GM19395 (cell line): Measurements from ENCODE around the gene ELL.

Source experiments
- ATAC-seq: cut with Tn5 transposase; IDR thresholded peaks from one replicate; pipeline ENCODE4 v1.9.1; 2021; ENCODE audit warnings: mild to moderate bottlenecking, moderate library complexity; ENCODE audit not compliant: unreplicated experiment

Gene ELL

DNA sequence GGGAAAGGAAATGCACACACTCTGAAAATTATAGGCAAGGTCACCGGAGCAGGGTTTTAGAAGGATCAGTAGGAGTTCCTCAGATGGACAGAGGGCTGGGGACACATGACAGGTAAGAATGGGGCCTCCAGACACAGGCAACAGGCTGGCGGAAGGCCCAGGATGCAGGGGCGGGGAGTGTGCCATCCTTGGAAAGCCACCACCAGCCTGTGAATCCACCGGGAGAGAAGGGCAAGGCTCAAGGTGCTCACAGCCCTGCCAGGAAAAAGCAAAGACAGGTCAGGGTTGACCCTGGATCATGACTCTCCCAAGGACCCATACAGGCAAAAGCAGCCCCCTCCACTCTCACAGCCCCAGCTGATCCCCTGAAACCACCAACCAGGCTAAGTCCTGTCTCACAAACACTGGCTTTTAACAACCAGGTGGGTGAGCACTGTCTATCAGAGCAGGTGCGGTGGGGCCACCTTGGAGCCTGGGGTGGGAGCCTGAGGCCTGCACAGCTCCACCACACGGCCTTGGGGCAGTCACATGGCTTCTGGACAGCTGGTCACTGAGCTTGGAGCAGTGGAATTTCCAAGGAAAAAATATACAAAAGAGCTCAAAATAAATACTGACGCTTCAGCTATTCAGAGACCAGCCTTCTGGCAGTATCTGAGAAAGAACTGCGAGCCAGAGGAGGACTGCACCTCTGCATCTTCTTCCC, 48.7 kb downstream of the ELL start:
- ATAC-seq, result no peak

DNA sequence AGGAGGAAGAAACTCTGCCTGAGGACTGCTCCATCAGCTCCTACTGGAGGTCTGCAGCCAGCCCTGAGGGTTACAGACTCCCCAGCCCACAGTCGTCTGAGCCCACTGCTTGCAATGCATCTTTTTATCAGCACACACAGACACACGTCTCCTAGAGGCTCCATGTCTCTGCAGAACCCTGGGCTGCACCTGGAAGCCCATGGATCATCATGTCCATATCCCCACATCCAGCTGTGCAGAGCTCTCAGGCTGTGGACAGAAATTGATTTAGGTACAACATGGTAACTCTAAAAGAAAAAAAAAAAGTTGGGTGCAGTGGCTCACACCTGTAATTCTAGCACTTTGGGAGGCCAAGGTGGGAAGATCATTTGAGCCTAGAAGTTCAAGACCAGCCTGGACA, 51.1 kb downstream of the ELL start:
- no peak for ATAC-seq

GRCh38 chr19:18469069-18469846, 52.6 kb downstream of the ELL start:
- ATAC-seq, result no peak

- ATAC-seq, result no peak
These were observed 53.4 kb downstream of the ELL start for GRCh38 chr19:18468517-18468916.

GRCh38 chr19:18467978-18468377, 53.9 kb downstream of the ELL start:
- ATAC-seq, result no peak

DNA sequence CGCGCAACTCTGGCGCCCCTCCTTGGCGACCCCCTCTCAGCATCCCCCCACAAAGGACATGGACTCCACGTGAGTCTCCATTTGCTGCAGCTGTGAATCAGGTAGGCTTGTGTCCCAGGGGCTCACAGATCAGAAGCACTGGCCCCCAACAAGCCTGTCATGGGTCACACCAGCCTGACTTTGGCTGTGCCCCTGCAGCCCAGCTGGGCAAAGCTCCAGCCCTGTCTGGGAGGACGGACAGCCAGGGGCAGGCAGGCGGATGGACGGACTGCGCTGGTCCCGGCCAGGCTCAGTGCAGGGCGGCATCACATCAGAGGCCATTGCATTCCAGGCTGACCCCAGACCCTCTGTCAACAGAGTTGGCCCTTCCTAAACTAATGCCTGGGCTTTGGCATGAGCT, 55.5 kb downstream of the ELL start:
- ATAC-seq, result no peak

DNA sequence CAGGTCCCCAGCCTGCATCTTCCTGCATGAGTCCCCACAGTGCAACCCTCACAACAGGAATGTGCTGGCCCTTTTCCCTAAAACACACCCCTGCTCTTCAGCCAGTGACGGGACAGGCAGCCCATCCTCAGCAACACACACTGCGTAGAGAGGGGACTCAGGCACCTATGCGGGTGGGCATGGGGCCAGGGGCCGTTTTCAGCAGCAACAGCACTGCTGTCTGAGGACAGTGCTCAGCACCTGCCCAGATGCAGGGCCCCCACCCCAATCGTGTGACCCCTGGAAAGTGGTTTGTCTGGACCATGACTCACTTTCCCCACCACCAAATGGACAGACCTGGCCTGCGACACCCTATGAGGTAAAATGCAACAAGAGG, 55.9 kb downstream of the ELL start:
- no peak for ATAC-seq

DNA sequence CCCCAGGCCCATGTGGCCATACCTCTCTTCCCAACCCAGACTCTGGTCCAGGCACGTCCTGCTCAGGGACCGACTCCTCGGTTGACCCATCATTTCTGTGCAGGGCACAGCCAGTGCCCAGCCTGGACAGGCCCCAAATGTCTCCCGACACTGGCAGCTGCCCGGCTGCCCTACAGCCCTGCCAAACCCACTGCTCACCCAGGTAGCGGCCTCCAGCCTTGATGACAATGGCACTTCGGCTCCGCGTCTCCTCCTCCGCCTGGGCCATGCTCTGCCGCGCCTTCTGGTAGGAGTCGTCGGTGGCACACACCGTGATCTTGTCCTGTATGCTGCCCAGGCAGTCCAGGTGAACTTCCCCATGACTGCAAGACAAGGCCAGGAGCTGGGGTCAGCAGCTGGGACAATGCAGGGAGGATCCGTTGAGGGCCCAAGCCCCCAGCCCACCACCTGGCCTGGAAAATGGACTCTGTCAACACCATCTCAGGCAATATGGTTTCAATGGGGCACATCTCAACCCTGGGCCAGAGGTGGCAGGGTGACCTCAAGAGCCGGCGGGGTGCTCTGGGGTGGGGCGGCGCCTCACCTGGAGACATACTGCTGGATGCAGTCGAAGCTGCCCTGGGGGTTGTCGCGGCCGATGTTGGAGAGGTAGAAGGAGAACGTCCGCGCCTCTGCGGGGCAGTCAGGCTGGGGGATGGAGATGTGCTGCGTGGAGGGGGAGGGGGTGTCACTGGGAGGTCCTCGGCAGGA, 56.5 kb downstream of the ELL start:
- no peak for ATAC-seq

- no peak for ATAC-seq
These were observed 57.2 kb downstream of the ELL start for GRCh38 chr19:18464646-18465045.

DNA sequence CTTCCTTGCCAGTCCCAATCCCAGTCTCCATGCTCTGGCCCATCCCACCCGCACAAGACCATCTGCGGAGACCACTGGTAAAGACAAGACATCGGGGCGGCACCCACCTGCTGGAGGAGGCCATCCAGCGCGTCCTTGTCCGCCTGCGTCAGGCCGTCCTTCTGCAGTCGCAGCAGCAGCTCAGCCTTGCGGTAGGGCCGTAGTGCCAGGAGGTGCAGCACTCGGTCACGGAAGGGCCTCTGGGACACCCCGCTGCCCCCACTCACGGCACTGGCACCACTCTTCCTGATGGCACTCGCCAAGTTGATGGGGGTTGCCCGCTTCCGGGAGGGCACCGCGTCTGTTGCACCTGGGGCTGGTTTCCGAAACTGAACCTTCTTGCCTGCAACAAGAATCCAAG, 60.4 kb downstream of the ELL start:
- no peak for ATAC-seq

DNA sequence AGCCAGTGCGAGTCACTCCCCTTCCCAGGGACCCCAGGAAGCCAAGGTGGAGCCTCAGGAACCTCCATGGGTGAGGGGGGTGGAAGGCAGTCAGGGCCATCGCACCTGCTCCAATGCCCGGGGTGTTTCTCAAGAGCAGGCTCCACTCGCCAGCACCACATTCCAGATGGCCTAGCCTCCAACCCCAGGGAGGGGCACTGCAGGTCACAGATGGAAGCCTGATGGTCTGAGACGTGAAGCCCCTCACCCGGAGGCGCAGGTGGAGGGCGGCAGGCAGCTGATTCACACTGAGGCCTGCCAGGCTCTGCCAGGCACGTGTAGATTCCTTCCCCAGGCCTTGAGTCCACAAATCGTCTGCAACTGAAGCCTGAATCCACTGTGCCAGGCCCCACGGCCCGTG, 61.0 kb downstream of the ELL start:
- no peak for ATAC-seq

DNA sequence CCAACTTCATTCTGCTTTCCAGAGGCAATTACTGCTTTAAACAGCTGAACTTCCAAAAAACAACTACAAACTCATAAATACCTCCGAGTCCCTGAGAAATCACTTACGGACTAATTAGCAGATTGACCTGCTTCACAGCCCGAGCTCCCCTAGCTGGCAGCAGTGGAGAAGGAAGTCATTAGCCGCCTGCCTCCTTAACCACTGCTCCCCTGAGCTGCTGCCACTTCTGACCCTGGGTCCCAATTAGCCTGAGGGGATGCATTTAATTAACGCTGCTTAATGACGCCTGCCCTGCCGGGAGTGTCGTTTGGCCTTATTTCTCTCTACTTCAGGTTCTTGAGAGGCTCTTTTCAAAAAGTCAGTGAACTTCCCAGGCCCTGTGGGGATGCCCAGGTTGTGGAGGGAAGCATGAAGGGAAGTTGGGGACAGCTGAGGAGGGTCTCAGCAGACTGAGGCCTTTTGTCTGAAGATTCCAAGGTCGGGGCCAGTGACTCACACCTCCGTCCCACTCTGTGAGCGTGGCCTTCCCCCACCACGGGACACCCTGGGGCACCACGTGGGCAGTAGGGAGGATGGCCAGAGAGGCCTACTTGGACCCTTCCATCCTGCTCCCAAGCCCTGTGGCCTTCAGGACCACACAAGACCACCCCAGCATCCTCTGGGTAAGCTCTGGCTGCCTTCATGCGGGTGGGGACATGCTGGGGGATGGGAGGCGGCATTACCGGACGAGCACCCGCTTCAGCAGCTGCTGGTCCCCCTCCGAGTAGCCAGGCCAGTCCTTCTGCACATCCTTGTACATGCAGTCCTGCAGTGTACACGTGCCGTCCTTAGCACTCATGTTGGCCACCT, 64.2 kb downstream of the ELL start:
- no peak for ATAC-seq

DNA sequence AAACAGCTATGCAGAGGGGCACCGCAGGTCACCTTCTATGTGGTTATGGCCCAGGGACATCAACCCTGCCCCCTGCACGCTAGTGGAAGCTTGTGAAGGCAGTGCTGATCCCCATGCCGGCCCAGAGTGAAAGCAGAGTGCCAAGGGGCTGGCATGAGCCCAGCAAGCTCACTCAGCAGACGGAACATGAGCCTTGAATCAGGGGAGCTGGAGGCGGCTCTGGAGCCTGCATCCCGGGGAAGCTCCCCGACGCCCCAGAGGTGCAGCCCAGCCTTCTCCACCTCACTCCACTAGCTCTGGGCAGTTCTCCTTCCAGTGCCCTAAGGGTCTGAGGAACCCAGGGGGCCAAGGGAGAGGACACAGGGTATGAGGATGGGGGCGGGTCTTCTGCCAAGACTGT, 64.9 kb downstream of the ELL start:
- no peak for ATAC-seq

DNA sequence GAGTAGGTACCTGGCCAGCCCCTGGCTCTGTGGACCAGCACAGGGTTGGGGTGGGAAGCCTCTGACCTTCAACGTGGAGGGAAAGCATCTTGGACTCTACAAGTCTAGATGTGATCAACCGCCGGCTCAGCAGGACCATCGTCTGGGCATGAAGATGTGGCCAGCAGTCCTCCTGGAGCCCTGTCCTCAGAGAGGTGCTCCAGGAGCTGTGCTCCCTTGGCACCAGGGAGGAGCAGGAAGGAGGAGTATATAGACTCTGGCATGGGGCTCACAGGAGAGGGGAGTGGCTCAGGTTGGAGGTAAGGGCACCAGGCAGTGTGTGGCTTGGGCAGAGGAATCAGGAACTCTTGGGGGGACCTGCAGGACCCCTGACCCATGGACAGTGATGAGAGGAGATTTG, 65.6 kb downstream of the ELL start:
- ATAC-seq, result no peak

- ATAC-seq, result no peak
These were observed 68.4 kb downstream of the ELL start for GRCh38 chr19:18453269-18454024.

GRCh38 chr19:18452386-18452785, 69.5 kb downstream of the ELL start:
- ATAC-seq, result no peak

GRCh38 chr19:18450931-18451836, 70.7 kb downstream of the ELL start:
- no peak for ATAC-seq

- ATAC-seq, result no peak
These were observed 71.6 kb downstream of the ELL start for GRCh38 chr19:18450021-18450930.
